NB4 (cell line): Measurements from ENCODE around the gene LMO2.

Experiments
- CTCF ChIP-seq: IDR thresholded peaks from one replicate; pipeline ENCODE4 v1.5.1; 2012; ENCODE audit warnings: low read depth, low read length
- POLR2A ChIP-seq: IDR thresholded peaks from 2 replicates; pipeline ENCODE4 v1.6.1; 2011; ENCODE audit warnings: mild to moderate bottlenecking; ENCODE audit not compliant: insufficient read length; ENCODE audit errors: extremely low read depth

DNA sequence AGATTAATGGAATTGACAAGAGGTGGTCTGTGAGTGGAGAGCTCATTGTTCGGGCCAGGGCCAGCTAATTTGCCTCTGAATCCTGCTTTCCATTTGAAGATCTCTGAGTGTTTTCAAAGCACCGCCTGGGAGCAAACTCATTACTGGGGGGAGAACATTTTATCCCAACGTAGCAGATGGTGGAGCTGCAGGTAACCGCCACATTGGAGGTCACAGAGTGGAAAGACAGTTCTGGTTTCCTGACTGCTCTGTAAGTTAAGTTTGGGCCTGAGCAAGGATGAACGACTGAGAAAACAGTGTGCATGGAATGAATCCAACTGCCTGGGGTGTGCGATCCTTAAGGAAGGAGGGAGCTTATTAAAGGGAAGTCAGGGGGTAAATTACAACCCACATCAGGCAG, 30.5 kb downstream of the LMO2 start:
- TF ChIP-seq CTCF (no peak), POLR2A (no peak)
